MM.1S (cell line): ENCODE data around the gene CLNK.

Source experiments
- CTCF ChIP-seq: fragments of 300-600 bp; sonication (generic); IDR thresholded peaks from 2 replicates; pipeline ENCODE4 v1.5.1; 2016; ENCODE audit warnings: antibody characterized with exemption, low read length, mixed read lengths
- EZH2 ChIP-seq: fragments of 300-600 bp; sonication (generic); optimal IDR thresholded peaks from 2 replicates; pipeline ENCODE3; 2017; ENCODE audit warnings: low read depth, mild to moderate bottlenecking, antibody characterized with exemption, low read length, mixed read lengths
- EZH2phosphoT487 ChIP-seq: fragments of 300-600 bp; sonication (generic); IDR thresholded peaks from 2 replicates; pipeline ENCODE4 v1.6.1; 2018; ENCODE audit warnings: antibody characterized with exemption, low read length

GRCh38 chr4:10581022-10581421 lies 103.5 kb downstream of the CLNK start:
- no peak for TF ChIP-seq CTCF
- no peak for TF ChIP-seq EZH2
- no peak for TF ChIP-seq EZH2phosphoT487
